GM19438 (cell line): ENCODE results near the gene RUNX1.
"Not testable (repeated sequence)": the region's sequence is repeated elsewhere in the genome, so short reads cannot be mapped to it uniquely, and the experiment has no call there.

Experiments used
- ATAC-seq: cut with Tn5 transposase; IDR thresholded peaks from one replicate; pipeline ENCODE4 v1.9.1; 2021; ENCODE audit warnings: low read depth; ENCODE audit not compliant: unreplicated experiment

The RUNX1 gene

GRCh38 chr21:34951868-34952267, 97.2 kb downstream of the RUNX1 start:
- not testable (repeated sequence) for ATAC-seq

DNA sequence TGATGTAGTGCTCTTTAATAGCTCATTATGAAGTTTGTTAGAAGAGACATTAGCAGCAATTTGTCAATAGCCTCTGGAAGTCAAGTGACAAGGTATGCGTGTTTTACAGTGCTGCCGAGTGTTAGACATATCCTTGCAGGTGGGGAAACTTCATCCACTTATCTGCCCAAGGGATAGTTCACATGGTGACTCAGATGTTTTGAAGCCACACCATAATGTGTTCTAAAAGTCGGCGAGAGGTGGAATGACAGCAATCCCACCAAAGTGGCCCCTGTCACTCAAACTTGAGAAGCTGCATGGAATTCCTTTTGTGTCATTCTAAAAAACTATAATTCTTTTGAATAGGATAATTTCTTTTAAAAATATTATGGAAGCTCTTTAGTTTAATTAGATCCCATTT, 98.1 kb downstream of the RUNX1 start:
- ATAC-seq = no peak

GRCh38 chr21:34949499-34949898, 99.6 kb downstream of the RUNX1 start:
- no peak for ATAC-seq

DNA sequence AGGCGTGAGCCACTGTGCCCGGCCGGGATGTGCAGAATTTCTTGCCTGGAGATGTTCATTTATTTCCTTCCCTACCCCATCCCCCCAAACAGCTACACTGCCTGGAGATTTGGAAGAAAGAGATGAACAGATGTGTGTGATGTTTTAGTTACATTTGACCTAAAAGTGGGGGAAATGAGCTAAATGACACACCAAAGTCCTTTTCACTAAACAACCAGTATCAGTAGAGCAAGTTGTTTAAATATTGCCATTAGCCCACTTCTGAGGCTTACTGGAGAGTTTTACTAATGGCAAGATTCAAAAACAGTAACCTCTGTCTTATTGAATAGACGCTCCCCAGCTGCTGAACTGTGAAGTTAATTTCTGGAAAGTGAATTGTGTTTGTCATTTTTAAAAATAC, 100.1 kb downstream of the RUNX1 start:
- ATAC-seq = no peak

GRCh38 chr21:34948157-34948556, 100.9 kb downstream of the RUNX1 start:
- no peak for ATAC-seq

GRCh38 chr21:34946916-34947534, 102.1 kb downstream of the RUNX1 start:
- ATAC-seq = no peak

DNA sequence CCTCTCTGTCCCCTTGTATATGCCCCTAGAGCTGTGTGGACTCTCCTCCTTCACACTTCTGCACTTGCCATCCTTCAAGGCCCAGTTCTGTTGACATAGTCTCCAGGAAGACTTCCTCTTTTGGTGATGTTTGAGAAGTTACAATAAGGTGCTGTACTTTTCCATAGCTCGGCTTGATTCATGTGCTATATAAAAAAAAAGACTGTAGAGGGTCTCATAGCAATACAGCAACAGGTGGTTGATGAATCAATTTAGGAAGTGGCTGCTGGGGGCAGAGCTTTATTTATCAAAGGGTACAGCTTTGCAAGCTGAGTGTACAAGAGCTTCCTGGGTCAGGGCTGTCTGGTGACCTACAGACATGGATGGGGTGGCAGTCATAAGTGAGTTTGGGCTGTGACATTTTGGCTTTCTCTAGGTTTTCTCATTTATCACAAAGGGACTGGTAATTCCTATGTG, 102.7 kb downstream of the RUNX1 start:
- no peak for ATAC-seq

DNA sequence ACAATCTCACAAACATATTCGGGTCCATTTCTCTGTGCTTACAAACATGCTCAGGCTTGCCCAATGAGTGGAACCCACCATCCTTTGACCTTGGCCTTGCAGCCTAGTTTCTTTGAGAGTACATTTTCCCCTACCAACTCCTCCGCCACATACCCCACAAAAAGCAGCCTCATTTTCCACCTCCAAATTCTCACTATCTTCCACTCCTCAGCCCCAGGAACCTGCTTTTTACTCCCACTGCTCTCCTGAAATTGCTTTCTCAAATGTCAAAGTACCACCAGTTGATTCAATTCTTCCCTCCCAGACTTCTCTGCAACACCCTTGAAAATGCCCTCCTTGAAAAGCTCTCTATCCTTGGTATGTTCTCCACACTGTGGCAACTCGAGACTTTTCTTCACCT, 103.8 kb downstream of the RUNX1 start:
- ATAC-seq = no peak

GRCh38 chr21:34944015-34944755, 104.9 kb downstream of the RUNX1 start:
- no peak for ATAC-seq

DNA sequence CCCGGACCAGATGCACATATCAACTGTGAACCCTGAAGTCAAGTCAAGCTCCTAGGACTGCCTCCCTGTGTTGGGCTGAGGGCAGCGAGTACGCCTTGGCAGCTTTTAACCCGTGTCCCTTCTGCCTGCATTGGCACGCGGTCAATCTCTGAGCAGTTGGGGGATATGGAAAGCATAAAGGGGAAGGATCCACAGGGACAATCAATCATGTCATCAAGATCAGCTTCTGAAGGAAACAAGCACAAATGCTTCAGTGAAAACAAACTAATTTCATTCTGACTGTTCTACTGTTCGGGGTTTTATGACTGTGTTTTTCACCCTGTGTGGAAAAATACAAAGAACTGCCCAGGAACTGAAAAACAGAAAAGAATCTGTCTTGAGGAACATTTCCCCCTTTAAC, 106.2 kb downstream of the RUNX1 start:
- ATAC-seq = no peak

DNA sequence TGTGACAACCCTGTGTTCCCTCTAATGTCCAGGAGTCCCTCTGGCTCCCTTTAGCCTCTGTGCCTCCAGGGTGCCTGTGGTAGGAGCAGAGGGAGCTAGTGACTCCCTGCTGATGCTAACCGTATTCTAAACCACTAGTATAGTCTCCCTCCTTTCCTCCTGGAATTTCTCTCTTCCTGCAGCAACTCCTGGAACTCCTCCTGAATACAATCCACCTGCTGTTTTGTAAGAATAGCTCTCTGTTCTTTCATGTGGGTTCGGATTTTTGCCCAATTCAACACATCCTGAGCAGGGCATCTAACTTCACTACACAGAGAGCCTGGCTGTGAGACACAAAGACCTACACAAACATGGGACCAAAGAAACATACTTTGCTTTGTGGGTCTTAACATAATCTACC, 107.9 kb downstream of the RUNX1 start:
- ATAC-seq = no peak

DNA sequence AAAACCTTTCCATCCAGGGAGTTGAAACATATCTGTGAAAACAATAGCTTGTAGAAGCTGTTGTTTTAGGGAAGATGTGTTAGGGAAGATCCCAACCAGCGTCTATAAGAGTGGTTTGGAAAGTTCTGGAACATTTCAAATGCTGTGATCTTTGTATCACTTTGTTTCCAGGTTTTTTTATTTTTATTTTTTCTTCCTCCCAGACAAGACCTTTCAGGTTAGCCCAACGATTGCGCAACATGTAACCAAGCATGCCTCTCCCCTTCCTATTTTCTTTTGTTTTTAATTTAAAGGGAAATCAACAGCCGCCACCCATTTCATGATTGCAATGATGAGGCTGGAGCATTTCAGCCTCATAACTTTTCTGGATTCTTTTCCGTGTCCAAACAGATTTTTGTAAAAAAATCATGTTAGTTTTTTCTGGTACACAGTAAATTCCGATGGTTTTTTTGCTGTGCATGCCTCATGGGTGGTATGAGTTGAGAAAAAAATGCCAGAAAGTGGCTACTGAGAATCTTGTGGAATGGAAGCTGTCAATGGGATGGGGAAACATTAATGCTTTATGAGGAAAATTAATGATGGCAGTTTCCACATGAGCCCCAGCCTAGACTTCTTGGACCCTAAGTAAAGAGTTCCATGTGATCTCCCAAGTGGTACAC, 109.3 kb downstream of the RUNX1 start:
- no peak for ATAC-seq

DNA sequence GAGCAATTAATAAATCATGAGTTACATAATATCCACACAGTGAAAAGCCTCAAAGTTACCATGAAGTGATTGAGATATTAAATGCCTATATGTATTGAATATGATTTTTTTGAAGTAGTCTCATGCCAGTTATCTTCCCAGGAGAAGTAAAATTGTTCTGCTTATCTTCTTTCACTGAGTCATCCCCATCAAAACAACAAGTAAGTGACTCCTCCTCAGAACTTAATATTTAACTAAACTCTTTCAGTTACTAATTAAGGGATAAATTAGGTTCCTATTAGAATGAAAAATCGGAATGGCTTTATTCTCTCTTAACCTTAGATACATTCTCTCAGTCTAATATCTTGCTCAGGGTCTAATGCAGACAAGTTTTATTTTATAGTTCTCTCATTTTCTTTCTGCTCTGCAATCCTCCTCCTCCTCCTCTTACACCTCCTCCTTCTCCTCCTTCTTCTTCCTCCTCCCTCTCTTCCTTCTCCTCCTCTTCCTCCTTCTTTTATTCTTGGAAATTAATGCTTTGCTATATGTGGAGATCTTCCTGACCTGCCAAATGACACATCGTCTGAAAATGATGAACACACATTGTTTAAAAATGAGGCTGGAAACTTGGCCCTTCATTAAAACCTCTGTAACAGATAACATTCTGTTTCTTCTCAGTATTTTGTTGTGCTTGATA, 110.9 kb downstream of the RUNX1 start:
- ATAC-seq = no peak

DNA sequence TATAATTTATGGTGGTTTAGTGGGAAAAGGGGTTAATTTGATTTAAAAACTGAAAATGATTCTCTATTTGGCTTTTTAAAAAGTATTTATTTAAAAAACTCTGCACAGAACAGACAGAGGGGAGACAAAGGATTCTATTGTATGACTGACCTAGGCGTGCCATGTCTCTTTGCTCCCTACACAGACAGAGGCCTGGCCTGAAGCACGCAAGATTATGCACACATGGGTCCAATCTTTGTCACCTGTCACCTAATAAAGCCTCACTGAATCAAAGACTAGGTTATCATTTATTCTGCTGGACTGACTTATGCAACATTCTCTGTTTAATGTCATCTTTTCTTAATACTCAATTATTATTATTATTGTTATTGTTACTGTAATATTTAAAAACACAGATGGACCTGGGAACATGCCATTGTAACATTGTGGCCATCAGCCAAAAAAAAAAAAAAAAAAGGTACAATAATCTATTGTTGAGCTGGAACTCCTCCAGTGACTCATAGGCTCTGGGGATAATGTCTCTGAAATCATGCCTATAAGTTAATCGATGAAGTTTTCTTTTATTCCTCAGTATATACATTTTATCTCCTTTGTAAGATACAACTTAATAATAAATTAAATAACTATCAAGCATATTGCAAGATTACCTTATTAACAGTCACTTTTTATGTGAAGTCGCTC, 112.1 kb downstream of the RUNX1 start:
- no peak for ATAC-seq

GRCh38 chr21:34936371-34936789, 112.7 kb downstream of the RUNX1 start:
- ATAC-seq = no peak

GRCh38 chr21:34935898-34936297, 113.2 kb downstream of the RUNX1 start:
- ATAC-seq = no peak

DNA sequence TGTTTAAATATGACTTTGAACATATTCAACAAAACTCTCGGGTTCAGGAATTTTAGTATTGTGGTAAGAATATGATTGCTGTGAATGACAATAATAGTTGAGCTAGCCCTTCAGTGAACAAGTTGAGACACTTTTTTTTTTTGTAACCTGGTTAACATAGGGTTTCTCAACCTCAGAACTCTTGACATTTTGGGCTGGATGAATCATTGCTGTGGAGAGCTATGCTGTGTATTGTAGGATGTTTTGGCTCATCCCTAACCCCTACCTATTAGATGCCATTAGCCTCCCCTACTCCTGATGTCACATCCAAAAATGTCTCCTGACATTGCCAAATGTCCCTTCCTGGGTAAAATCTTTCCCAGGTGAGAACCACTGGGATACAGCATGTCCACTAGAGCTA, 113.7 kb downstream of the RUNX1 start:
- ATAC-seq = no peak

GRCh38 chr21:34934350-34934749, 114.8 kb downstream of the RUNX1 start:
- ATAC-seq = no peak

DNA sequence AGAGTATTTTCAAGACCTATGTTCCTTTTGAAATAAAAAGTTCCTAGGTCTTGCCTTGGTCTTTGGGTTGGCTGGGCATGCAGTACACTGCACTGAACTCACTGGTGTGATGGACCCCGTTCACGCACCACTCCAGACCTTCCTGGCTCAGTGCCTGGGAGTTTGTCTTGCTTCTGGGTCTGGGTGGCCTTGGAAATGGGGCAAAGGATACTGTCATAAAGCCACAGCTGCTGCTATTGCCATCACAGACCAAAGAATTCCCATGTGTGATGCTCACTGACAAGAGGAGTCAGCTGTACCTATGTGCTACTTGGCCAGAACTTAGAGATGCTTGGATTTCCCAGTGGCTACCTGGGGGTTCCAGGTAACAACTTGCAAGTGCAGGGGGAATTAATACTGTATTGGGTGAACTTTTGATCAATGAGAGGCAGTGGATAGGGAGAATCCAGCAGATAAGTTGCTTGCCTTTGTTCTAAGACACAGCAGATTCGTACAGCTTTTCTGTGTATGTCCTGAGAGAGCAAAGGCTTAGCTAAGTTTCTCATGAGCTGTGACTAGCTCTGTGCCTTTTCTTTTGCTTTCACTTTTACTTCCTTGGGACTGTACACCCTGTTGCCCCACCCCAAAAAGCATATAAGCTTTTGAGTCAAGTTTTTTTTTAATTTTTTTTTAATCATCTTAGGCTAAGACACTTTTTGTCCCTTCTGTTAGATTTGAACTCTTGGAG, 115.3 kb downstream of the RUNX1 start:
- no peak for ATAC-seq

GRCh38 chr21:34932233-34932632, 116.9 kb downstream of the RUNX1 start:
- no peak for ATAC-seq
